Measurements from ENCODE around the gene C1RL.

GRCh38 chr12:7090222-7090998 lies 18.6 kb downstream of the C1RL start:
- TF ChIP-seq EZH2 (IDR thresholded peaks at IDR 0.05; ENCODE audit: low read length, unreplicated experiment) (no peak), CTCF (conservative IDR thresholded peaks at IDR 0.05; ENCODE audit: low read depth, low read length) (no peak)

Data from PC-3 (cell line).